ENCODE results near the gene PGM5. TPM values are rescaled to one million over a fixed set of nuclear protein-coding genes. Genes with fewer than 3 reads are reported as not detected.

PGM5 gene
- total RNA-seq, 4 donors from 2014 or later = 573 to 742 (median 607) TPM

DNA sequence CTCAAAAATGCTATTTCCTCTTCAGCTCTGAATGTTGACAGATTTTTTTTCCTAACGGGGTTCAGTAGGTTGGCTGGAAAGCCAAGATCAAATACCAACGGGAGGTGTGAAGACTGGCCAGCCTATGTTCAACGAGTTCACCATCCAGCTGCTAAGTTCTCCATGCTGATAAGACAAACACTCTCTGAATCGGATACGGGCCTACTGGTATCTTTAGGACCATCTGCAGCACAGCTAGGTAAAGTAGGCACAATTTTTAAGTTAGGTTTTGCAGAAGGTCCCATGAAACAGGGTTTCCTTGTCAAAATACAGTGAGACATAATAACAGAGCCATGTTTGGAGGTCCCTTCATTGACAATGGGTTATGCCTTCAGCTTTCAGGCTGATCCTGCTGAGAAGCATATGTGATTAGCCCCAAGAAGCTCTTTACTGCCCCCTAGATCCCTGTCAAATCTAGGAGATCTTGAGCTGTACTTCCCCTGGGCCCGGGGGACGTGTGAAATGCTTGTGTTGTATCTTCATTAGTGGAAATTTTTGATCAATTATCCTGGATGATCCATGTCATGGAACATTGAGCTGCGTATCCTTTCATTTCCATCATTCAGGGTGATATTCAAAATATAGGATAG lies 60.6 kb downstream of the PGM5 start:
- H3K4me1 ChIP-seq = peaks cover 31 to 68% (median 57%) of the 10 kb centered on the region in 4 donors
- 56% methylated on average over 8 of the region's 8 CpGs for WGBS
- H3K36me3 ChIP-seq = peaks cover 0 to 9% (median 3%) of the 10 kb centered on the region in 4 donors
- H3K4me3 ChIP-seq = no peak overlapping the region
- peak; percentile 45 for DNase-seq (ENCODE audit: extremely low spot score)
- no peaks in the 10 kb centered on the region for H3K9me3 ChIP-seq
- intact Hi-C loops (cut with DNase I) = no loop called here
- H3K27ac ChIP-seq (replicated peaks in 1 of 4) = peak overlapping the region; percentile 73 to 79 (median 75)
- TF ChIP-seq POLR2A (IDR thresholded peaks at IDR 0.05; ENCODE audit: low read depth) = no peak
- TF ChIP-seq, protein P1, sequence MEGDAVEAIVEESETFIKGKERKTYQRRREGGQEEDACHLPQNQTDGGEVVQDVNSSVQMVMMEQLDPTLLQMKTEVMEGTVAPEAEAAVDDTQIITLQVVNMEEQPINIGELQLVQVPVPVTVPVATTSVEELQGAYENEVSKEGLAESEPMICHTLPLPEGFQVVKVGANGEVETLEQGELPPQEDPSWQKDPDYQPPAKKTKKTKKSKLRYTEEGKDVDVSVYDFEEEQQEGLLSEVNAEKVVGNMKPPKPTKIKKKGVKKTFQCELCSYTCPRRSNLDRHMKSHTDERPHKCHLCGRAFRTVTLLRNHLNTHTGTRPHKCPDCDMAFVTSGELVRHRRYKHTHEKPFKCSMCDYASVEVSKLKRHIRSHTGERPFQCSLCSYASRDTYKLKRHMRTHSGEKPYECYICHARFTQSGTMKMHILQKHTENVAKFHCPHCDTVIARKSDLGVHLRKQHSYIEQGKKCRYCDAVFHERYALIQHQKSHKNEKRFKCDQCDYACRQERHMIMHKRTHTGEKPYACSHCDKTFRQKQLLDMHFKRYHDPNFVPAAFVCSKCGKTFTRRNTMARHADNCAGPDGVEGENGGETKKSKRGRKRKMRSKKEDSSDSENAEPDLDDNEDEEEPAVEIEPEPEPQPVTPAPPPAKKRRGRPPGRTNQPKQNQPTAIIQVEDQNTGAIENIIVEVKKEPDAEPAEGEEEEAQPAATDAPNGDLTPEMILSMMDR (IDR thresholded peaks at IDR 0.05) = peak in 1 of 3 experiments; percentile 16
- no peaks in the 10 kb centered on the region for H3K27me3 ChIP-seq

DNA sequence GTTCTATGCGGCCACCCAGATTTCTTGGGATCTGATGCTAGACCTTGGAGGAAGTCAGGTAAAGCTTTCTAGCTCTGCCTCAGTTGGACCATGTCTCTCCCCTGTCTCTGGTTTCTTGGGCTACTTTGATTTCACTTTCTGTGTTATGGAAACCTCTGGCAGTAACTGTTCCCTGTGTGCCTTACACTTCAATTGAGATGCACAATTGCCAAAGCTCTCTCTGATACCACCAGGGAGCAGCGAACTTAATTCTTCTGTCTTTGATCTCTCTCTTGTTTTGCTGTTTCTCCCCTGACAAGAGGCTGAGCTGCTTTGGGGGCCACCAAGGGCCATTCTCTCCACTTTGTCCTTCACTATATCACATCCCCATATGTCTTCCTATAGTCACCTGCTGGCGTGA lies 61.4 kb downstream of the PGM5 start:
- 89% methylated on average over 3 of the region's 3 CpGs for WGBS
- H3K4me1 ChIP-seq = peaks cover 31 to 61% (median 51%) of the 10 kb centered on the region in 4 donors
- TF ChIP-seq EP300 (IDR thresholded peaks at IDR 0.05) = no peak
- TF ChIP-seq POLR2AphosphoS5 (IDR thresholded peaks at IDR 0.05) = peak in 1 of 2 donors; percentile 23
- H3K27me3 ChIP-seq = no peaks in the 10 kb centered on the region
- H3K27ac ChIP-seq (replicated peaks in 1 of 4) = peak overlapping the region; percentile 73 to 79 (median 75)
- no peaks in the 10 kb centered on the region for H3K9me3 ChIP-seq
- peak; percentile 60 for DNase-seq (ENCODE audit: extremely low spot score)
- H3K36me3 ChIP-seq = peaks cover 0 to 9% (median 3%) of the 10 kb centered on the region in 4 donors
- no peak overlapping the region for H3K4me3 ChIP-seq
- intact Hi-C loops (cut with DNase I) = no loop called here

DNA sequence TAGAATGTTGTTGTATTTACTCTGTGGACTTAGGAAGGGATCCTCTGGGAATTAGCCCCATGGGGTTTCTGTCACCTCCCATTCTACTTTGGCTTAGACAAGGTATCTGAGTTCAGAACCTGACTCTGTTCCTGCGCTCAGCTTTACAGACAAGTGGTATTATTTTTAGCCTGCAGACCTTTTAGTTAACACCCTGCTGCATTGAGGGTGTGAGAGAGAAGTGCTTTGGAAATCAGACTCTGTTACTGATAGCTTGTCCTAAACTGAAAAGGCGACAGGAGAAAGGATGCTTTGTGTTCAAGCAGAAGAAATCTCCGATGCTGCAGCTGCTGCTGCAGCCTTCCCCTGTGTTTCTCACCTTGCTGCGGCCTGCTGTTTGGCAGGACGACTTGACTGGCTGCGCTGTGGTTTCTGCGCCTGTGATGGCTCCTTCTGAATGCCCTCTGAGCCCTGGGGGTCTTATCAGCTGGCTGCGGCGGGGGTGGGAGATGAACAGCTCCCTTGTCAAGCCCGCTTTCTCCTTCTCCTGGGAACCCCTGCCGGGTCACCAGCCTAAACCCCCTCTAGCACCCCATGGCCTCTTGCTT lies 61.9 kb downstream of the PGM5 start:
- Histone ChIP-seq H3K4me1 (peaks cover 31 to 57% (median 49%) of the 10 kb centered on the region in 4 donors), H3K27me3 (no peaks in the 10 kb centered on the region), H3K9me3 (no peaks in the 10 kb centered on the region), H3K36me3 (peaks cover 0 to 9% (median 3%) of the 10 kb centered on the region in 4 donors), H3K27ac (replicated peaks in 1 of 4) (peak overlapping the region; percentile 73 to 79 (median 75)), H3K4me3 (no peak overlapping the region)
- 46% methylated on average over 8 of the region's 11 CpGs for WGBS
- DNase-seq (ENCODE audit: extremely low spot score) = peak; percentile 50
- intact Hi-C loops (cut with DNase I) = no loop called here
- TF ChIP-seq POLR2AphosphoS5 (IDR thresholded peaks at IDR 0.05) = no peak

DNA sequence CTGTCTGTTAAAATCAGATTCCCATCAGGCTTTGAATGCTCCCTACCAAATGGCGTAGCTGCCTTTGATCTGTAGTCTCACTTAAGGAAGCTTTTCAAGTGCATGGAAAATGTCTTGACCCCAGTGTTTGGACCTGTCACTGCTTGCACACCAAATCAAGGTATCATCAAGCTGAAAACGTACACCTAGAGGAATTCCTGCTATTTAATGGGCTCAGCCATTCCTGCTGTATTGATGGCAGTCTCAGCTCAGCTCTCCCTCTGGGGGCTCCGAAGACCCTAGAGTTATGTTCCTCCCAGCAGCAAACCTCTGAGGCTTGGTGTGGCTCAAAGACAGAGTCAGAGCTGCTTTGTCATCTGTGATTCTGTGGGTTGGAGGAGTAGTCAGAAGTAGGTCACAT lies 63.5 kb downstream of the PGM5 start:
- 60% methylated on average over 3 of the region's 3 CpGs for WGBS
- DNase-seq (ENCODE audit: extremely low spot score) = no peak
- Histone ChIP-seq H3K27me3 (no peaks in the 10 kb centered on the region), H3K4me3 (no peak overlapping the region), H3K27ac (replicated peaks in 1 of 4) (peak overlapping the region; percentile 73 to 79 (median 75)), H3K36me3 (peaks cover 0 to 9% (median 2%) of the 10 kb centered on the region in 4 donors), H3K4me1 (peaks cover 31 to 71% (median 59%) of the 10 kb centered on the region in 4 donors), H3K9me3 (no peaks in the 10 kb centered on the region)
- no peak for TF ChIP-seq POLR2AphosphoS5 (IDR thresholded peaks at IDR 0.05)
- TF ChIP-seq, protein P1 (IDR thresholded peaks at IDR 0.05) = no peak
- TF ChIP-seq POLR2A (IDR thresholded peaks at IDR 0.05; ENCODE audit: low read depth) = no peak
- no peak for TF ChIP-seq EP300 (IDR thresholded peaks at IDR 0.05)
- intact Hi-C loops (cut with DNase I) = no loop called here

DNA sequence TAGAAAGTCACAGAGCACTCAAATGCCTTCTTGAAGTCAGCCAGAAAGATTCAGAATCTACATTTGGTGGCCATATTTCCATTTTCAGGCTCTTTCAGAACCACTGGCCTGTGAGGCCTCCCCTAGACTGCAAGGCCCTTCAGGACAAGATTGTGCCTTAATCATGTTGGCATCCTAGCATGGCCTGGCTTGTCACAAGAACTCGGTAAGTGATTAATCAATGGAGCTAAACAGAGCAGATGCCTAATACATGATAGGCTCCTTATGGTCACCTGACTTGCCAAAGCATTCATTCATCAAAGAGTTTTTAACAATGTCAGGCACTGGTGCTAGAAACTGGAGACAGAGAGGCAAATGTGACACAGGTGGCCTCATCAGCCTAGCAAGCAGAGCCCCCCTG lies 70.3 kb downstream of the PGM5 start:
- Histone ChIP-seq H3K4me3 (no peak overlapping the region), H3K27me3 (no peaks in the 10 kb centered on the region), H3K36me3 (peaks cover 0 to 5% (median 0%) of the 10 kb centered on the region in 4 donors), H3K9me3 (no peaks in the 10 kb centered on the region), H3K27ac (replicated peaks in 1 of 4) (peak overlapping the region; percentile 45 to 71 (median 63)), H3K4me1 (peaks cover 15 to 77% (median 71%) of the 10 kb centered on the region in 4 donors)
- TF ChIP-seq, protein P1 (IDR thresholded peaks at IDR 0.05) = no peak
- TF ChIP-seq EP300 (IDR thresholded peaks at IDR 0.05) = no peak
- TF ChIP-seq POLR2AphosphoS5 (IDR thresholded peaks at IDR 0.05) = no peak
- no peak for TF ChIP-seq POLR2A (IDR thresholded peaks at IDR 0.05; ENCODE audit: low read depth)
- intact Hi-C loops (cut with DNase I) = no loop called here
- DNase-seq (ENCODE audit: extremely low spot score) = no peak
- WGBS = 38% methylated on average over 1 of the region's 1 CpG
